Uterus (tissue), 2 donors: ENCODE results near the gene ATP7A.

ENCODE experiments used
- POLR2A ChIP-seq, 2 donors: fragments of 450-650 bp; IDR thresholded peaks; one replicate each; pipeline ENCODE4 v1.6.1; 2016; ENCODE audit warnings: antibody characterized with exemption in 2 of 2, mild to moderate bottlenecking in 1 of 2, moderate library complexity in 1 of 2
- TF ChIP-seq, protein P1 (sequence below), 4 experiments: fragments of 200-600 bp in 2 of 4; fragments of 450-650 bp in 2 of 4; sonication (generic) in 2 of 4; IDR thresholded peaks; one replicate each; pipeline ENCODE4 v1.5.1; 2016 to 2019; ENCODE audit warnings: antibody characterized with exemption in 4 of 4, mild to moderate bottlenecking in 2 of 4, moderate library complexity in 1 of 4

- TF ChIP-seq, protein P1, sequence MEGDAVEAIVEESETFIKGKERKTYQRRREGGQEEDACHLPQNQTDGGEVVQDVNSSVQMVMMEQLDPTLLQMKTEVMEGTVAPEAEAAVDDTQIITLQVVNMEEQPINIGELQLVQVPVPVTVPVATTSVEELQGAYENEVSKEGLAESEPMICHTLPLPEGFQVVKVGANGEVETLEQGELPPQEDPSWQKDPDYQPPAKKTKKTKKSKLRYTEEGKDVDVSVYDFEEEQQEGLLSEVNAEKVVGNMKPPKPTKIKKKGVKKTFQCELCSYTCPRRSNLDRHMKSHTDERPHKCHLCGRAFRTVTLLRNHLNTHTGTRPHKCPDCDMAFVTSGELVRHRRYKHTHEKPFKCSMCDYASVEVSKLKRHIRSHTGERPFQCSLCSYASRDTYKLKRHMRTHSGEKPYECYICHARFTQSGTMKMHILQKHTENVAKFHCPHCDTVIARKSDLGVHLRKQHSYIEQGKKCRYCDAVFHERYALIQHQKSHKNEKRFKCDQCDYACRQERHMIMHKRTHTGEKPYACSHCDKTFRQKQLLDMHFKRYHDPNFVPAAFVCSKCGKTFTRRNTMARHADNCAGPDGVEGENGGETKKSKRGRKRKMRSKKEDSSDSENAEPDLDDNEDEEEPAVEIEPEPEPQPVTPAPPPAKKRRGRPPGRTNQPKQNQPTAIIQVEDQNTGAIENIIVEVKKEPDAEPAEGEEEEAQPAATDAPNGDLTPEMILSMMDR (IDR thresholded peaks at IDR 0.05): no peak
- TF ChIP-seq POLR2A (IDR thresholded peaks at IDR 0.05): no peak
These were observed 50.1 kb downstream of the ATP7A start for GRCh38 chrX:77960567-77960966.
